NAMALWA (cell line): Measurements from ENCODE around the gene GIMAP4.
"Not testable (repeated sequence)": the region's sequence is repeated elsewhere in the genome, so short reads cannot be mapped to it uniquely, and the experiment has no call there.

Experiments
- DNase-seq: peaks from one replicate; pipeline ENCODE4 v3.0.0-alpha.2; 2015; ENCODE audit warnings: low spot score

Gene GIMAP4

DNA sequence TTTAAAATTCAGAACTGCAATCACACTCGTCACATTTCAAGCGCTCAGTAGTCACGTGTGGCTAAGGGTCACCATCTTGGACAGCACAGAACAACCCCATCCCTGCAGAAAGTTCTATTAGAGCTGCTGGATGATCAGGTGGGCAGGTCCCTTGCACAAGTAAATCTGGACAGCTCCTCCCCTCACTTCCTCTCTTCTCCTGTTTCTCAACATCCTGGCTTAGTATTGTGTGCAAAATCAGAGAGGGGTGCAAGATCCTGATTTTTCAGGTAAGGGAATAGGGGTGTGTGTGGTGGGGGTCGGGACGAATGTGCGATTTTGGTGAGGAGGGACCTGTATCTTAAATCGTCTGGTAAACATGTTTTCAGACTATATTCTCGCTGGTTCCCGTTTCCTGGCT is at the start of gene GIMAP4:
Gene GIMAP4 (plus strand): TSS at position 222 of the 400 bp plus-strand sequence. CDS start 2,512 bp downstream, outside the sequence.
- DNase-seq = no peak

DNA sequence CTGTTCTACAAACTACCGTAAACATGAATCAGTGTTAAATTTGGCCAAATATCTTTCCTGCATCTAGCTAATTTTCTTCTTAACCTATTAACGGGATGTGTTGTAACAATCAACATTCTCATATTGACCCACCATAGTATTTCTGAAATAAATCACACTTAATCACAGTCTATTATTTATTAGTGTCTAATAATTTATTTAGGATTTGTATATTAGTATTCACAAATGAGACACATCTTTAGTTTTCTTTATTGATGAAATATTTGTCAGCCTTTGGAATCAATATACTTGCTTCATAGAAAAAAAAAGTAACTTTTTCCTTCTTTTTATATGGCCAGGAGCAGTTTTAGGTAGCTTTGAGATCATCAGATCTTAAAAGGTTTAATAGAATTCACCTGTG is 47.9 kb upstream of the GIMAP4 start:
- no peak for DNase-seq

DNA sequence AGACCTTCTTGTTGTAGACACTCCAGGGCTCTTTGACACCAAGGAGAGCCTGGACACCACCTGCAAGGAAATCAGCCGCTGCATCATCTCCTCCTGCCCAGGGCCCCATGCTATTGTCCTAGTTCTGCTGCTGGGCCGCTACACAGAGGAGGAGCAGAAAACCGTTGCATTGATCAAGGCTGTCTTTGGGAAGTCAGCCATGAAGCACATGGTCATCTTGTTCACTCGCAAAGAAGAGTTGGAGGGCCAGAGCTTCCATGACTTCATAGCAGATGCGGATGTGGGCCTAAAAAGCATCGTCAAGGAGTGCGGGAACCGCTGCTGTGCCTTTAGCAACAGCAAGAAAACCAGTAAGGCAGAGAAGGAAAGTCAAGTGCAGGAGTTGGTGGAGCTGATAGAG is 47.0 kb upstream of the GIMAP4 start:
- DNase-seq = no peak

DNA sequence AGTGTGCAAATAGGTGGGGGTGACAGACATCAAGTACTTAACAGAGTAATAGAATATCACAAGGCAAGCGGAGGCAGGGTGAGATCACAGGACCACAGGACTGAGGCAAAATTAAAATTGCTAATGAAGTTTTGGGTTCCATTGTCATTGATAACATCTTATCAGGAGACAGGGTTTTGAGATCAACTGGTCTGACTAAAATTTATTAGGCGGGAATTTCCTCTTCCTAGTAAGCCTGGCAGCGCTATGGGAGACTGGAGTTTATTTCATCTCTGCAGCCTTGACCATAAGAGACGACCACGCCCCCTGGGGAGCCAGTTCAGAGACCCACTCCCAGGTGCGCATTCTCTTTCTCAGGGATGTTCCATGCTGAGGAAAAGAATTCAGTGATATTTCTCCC is 44.3 kb upstream of the GIMAP4 start:
- DNase-seq = not testable (repeated sequence)

DNA sequence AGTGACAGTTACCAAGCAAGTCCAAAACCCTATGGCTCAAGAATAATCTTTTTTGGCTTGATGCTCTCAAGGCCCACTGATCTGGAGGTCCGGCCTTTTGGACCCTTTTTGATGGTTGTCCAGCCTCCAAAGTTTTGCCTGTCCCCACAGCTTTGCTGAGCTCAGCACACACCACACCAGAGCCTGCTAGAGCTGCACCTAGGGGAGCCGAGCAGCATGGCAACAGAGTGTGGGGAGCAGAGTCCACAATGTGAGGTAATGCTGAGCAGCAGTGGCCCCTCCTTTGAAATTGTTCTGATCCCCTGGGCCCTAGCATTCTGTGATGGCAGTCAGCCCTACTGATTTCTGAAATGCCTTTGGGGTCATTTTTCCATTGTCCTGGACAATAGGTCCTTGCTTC is 43.2 kb upstream of the GIMAP4 start:
- DNase-seq = no peak

DNA sequence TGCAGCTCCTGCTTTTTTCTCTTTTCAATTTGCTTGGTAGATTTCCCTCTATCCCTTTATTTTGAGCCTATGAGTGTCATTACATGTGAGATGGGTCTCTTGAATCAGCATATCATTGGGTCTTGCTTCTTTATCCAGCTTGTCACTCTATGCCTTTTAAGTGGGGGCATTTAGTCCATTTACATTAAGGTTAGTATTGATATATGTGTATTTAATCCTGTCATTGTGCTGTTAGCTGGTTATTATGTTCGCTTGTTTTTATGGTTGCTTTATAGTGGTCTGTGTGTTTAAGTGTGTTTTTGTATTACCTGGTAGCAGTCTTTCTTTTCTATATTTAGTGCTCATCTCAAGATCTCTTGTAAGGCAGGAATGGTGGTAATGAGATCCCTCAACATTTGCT is 35.5 kb upstream of the GIMAP4 start:
- no peak for DNase-seq

DNA sequence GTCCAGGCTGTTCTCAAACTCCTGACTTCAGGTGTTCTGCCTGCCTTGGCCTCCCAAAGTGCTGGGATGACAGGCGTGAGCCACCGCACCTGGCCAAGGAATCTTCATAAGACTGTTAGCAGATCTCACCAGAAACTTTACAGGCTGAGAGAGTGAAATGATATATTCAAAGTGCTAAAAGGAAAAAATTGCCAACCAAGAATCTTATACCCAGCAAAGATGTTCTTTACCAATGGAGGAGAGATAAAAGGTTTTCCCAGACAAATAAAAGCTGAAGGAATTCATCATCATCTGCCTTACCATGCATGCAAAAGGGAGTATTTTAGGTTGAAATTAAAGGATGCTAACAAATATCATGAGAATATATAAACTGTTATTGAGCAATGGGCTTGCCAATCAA is 28.9 kb upstream of the GIMAP4 start:
- DNase-seq = no peak

DNA sequence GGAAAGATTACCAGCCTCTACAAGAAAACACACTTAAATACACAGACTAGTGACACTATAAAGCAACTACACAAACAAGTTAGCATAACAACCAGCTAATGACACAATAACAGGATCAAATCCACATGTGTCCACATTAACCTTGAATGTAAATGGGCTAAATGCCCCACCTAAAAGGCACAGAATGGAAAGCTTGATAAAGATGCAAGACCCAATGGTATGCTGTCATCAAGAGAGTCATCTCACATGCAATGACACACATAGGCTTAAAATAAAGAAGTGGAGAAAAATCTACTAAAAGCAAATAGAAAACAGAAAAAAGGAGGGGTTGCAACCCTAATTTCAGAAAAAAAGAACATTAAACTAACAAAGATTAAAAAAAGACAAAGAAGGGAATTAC is 14.0 kb upstream of the GIMAP4 start:
- no peak for DNase-seq

DNA sequence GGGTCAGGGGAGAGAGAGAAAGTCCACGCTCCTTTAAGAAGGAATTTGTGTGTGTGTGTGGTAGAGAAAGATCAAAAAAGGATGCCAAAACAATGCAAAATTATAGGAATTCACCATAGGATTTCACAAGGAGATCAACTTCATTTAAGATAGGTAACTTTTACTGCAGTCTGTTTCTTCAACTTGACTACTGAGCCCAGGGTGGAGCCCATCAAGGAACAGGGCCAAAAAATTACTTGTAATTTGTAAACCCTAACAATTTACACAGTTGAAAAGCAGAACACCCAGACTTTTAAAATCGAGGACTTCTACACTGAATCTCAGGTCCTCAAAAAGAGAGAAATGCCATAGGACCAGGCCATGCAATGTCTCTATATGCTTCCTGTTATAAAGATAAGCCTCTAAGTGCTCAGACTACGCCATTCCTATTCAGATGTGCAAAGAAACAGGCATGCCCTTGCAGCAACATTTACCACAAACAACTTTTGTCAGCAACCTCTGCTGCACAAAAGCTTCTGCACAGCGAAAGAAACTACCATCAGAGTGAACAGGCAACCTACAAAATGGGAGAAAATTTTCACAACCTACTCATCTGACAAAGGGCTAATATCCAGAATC is 10.6 kb upstream of the GIMAP4 start:
- no peak for DNase-seq

DNA sequence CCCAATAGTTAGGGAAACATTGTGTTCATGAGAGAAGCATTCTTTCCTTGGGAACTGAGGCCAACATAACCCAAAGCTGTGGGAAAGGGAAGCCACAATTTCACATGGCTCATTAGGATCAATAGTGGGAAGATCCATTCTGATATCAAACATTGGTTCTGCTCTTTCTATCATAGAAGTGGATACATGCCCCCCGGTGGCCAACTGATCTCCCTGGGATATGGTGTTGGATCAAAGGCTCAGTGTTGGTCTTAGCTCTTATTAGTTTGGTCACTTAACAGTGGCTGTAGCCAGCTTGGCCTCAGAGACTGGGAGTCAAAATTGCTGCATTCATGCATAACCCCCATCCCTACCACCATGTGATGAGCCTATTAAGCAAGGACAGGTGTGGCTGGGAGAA is 6.7 kb upstream of the GIMAP4 start:
- no peak for DNase-seq

DNA sequence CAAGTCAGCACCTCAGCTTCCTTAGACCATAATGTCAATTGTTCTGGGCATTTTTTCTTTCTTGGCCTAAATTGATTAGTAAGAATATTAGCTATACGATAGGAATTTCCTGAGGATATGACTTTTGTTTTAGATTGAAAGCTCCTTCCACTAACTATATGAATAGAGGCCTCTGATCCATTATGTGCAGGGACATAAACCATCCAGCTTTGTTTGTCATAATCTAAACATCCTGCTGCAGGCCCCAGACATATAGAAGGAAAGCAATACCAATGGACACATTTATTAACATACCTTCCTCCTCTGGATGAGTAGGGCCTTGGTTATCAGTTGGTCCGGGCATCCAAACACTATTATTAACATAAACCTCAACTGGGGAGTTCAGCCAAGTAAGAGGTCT is 4.3 kb upstream of the GIMAP4 start:
- DNase-seq = no peak

DNA sequence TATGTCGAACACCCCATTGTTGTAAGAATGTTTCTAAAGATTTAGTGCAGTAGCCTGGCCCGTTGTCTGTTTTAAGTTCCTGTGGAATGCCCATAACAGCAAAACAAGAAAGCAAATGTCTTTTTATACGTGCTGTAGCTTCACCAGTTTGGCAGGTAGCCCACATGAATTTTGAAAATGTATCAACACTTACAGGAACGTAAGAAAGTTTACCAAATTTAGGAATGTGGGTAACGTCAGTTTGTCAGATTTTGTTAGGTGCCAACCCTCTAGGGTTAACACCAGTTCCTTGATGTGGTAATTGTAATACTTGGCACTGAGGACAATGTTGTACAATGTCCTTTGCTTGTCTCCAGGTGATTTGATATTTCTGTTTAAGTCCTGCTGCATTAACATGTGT is 3.2 kb upstream of the GIMAP4 start:
- no peak for DNase-seq

DNA sequence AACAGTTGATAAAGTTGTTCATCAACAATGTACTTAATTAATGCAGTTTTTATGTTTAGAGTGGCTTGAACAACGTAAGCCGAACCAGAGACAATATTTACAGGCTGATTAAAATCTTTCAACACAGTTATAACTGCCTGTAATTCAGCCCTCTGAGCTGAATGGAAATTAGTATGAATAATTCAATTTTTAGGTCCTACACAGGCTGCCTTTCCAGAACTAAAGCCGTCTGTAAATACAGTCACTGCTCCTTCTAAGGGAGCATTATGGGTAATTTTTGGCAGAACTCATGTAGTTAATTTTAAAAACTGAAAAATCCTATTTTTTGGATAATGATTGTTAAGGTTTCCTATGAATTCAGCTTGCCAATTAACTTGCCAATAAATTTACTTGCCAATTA is 2.6 kb upstream of the GIMAP4 start:
- DNase-seq = no peak

DNA sequence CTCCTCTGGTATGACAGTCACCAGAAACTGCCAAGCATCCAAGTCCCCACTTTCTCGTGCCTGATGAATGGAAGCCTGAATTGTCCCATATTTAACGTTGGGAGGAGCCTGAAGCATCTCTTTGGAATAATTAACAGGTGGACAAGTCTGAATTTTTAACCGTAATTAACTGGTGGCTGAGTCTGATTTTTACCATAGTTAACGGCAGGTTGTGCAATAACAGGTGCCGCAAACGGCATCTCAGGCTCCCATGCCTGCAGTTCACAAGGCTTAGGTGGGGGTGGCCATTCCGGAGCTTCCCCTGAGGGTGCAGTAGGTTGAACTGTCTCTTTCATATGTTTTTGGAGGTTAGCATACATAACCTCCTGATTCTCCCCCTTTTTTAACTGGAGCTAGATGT is 2.0 kb upstream of the GIMAP4 start:
- DNase-seq = no peak

DNA sequence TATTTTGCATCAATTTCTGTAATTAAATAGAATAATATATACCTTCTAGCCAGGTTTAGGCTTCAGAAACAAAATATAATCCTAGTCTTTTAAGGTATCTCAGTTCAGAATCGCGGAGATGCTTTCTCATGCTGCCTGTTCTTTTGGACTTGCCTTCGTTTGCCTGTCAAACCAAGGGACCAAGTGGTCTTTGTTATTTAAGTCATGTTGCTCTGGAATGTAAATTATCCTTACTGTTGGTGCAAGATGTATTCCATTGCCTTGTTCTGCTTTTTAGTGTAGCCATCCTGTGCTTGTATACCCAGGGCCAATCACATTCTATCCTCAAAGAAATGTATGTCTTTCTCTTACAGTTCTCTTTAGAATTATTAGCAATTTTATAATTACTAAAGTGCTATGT is 1.1 kb upstream of the GIMAP4 start:
- DNase-seq = no peak

DNA sequence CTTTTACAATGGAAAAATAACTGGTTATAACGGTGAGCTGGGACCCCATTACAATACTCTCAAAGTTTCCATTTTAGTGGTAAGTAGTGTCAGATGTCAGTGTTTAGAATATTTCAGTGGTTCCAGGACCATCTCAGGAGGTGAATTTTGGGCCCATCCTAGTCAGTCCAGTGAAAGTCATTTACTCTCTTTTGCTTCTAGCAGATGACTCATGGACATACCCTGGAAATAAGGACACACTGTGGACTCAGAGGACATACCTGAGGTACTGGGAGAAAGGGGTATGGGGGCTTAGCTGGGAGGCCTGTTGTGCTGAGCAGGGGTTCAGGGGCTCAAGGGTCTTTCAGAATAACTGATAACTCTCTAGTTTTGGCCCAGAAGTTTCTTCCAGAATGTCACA is 618 bp upstream of the GIMAP4 start:
- no peak for DNase-seq

DNA sequence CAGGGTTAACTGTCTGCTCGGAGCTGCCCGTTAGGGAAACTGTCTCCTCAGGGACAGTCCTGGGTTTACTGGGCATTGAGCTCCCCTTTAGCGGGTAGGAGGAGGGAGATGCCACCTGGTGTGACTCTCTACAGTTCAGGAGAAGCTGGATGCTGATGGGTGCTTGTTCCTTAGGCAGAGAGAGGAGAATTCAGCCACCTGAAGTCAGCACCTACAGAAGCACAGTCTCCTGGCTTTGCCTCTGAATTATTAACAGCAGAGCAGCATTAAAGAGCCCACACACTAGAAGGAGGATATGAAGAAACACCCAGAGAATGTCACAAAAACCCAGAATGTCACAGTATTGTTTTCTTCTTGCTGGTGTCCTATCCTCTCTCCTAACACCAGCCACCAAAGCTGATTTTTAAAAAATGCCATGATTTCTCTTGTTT is 696 bp downstream of the GIMAP4 start:
- DNase-seq = no peak

DNA sequence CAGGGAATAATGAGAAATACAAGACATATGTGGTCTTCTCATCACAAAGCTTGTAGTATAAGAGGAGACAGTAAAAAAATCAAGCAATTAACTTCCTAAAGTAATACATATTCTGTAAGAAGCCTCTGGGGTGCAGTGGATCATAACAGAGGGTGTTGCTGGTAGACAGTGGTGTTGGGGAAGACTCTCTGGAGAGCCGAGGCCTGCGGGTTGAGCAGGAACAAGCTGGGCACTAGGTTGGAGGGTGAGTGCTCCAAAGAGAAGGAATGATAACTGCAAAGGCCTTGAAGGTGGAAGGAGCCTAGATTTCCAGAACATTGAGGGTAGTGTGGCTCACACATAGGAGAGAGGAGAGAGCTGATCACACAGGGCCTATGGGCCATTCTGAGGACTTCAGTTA is 1.5 kb downstream of the GIMAP4 start:
- no peak for DNase-seq

DNA sequence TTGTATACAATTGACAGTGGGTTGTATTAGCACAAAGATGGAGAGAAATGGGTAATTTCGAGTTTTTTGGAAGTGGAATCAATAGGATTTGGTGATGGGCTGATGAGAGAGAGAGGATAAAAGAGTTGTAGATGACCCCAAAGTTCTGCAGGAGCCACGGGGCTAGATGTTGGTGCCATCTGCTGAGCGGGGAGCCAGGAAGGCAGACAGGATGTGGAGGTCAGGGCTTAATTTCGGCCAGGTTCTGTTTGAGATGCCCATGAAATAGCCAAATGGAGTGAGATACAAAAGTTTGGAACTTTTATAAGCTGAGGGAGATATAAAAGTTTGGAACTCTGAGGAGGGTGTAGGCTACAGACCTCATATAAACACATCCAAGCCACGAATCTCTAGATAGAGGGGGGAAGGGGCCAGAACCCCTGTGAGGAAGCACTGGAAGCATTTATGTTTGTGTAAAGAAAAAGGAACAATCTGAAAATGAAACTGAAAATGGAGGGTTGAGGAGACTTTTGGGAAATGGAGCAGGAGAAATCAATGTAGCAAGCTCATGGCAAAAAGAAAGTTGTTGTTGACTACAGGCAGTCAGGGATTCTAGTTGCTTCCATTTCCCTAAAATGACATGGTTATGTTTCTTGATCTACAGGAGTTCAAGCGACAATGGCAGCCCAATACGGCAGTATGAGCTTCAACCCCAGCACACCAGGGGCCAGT is 2.2 kb downstream of the GIMAP4 start:
- DNase-seq = no peak

DNA sequence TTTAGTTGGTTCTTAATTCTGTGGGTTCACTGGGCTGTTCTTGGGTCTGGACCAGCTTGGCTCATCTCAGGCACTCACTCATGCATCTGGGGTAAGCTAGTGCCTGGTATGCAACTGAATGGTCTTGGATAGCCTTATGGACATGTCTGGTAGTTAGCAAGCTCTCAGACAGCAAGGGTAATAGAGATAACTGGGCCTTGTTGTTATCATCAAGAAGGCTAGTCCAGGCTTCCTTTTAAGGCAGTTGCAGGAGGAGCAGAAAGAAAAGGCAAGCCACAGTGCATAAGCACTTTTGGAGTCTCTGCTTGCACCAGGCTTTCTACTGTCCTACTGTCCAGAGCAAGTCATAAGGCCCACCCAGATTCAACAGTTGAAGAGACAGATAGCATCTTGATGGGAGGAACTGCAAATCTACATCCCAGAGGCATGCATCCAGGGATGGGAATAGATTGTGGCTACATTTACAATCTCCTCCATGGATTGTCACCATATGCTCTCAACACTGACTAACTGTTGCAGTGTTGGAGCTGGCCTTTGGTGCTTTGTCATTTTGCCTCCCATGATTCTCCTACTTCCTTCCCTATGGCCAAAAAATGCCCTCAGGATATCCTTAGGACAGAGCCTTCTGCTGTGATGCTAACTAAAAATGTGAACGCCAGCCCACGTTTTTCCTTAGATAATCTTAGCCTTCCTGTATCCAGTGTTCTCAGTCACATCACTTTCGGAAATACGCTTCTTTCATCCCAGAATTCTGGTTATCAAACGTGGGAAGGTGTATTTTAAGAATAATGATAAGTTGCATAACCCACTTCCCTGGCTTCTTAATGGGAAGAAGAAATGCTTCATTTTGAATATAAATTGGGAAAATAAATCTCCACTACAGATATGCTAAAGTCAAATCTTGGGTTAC is 3.6 kb downstream of the GIMAP4 start:
- DNase-seq = no peak

DNA sequence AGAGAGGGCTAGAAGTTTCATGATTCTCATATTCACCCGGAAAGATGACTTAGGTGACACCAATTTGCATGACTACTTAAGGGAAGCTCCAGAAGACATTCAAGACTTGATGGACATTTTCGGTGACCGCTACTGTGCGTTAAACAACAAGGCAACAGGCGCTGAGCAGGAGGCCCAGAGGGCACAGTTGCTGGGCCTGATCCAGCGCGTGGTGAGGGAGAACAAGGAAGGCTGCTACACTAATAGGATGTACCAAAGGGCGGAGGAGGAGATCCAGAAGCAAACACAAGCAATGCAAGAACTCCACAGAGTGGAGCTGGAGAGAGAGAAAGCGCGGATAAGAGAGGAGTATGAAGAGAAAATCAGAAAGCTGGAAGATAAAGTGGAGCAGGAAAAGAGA is 5.3 kb downstream of the GIMAP4 start:
- no peak for DNase-seq

DNA sequence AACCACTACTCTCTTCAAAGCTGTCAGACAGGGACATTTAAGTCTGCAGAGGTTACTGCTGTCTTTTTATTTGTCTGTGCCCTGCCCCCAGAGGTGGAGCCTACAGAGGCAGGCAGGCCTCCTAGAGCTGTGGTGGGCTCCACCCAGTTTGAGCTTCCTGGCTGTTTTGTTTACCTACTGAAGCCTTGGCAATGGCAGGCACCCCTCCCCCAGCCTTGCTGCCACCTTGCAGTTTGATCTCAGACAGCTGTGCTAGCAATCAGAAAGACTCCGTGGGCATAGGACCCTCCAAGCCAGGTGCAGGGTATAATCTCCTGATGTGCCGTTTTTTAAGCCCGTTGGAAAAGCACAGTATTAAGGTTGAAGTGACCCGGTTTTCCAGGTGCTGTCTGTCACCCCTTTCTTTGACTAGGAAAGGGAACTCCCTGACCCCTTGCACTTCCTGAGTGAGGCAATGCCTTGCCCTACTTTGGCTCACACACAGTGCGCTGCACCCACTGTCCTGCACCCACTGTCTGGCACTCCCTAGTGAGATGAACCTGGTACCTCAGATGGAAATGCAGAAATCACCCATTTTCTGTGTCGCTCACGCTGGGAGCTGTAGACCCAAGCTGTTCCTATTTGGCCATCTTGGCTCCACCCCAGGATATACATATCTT is 12.9 kb downstream of the GIMAP4 start:
- not testable (repeated sequence) for DNase-seq
